ENCODE measurements around the gene ALDH3B1.
"Not testable (repeated sequence)": the region's sequence is repeated elsewhere in the genome, so short reads cannot be mapped to it uniquely, and the experiment has no call there.

Gene ALDH3B1, protein sequence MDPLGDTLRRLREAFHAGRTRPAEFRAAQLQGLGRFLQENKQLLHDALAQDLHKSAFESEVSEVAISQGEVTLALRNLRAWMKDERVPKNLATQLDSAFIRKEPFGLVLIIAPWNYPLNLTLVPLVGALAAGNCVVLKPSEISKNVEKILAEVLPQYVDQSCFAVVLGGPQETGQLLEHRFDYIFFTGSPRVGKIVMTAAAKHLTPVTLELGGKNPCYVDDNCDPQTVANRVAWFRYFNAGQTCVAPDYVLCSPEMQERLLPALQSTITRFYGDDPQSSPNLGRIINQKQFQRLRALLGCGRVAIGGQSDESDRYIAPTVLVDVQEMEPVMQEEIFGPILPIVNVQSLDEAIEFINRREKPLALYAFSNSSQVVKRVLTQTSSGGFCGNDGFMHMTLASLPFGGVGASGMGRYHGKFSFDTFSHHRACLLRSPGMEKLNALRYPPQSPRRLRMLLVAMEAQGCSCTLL

GRCh38 chr11:68010090-68011041, at the start of gene ALDH3B1:
TSS of gene ALDH3B1 (plus strand) at chr11:68010327. CDS start at chr11:68015298, 4,971 bp downstream.
- DNase-seq, result no peak

- DNase-seq, result not testable (repeated sequence)
These were observed 46.9 kb upstream of the ALDH3B1 start for GRCh38 chr11:67963217-67963616.

DNA sequence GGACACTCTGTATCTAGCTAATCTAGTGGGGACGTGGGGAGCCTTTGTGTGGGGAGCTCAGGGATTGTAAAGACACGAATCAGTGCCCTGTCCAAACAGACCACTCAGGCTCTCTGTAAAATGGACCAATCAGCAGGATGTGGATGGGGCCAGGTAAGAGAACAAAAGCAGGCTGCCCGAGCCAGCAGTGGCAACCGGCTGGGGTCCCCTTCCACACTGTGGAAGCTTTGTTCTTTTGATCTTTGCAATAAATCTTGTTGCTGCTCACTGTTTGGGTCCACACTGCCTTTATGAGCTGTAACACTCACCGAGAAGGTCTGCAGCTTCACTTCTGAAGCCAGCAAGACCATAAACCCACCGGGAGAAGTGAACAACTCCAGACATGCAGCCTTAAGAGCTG, 46.2 kb upstream of the ALDH3B1 start:
- DNase-seq, result not testable (repeated sequence)

- DNase-seq, result not testable (repeated sequence)
These were observed 45.4 kb upstream of the ALDH3B1 start for GRCh38 chr11:67964746-67965145.

DNA sequence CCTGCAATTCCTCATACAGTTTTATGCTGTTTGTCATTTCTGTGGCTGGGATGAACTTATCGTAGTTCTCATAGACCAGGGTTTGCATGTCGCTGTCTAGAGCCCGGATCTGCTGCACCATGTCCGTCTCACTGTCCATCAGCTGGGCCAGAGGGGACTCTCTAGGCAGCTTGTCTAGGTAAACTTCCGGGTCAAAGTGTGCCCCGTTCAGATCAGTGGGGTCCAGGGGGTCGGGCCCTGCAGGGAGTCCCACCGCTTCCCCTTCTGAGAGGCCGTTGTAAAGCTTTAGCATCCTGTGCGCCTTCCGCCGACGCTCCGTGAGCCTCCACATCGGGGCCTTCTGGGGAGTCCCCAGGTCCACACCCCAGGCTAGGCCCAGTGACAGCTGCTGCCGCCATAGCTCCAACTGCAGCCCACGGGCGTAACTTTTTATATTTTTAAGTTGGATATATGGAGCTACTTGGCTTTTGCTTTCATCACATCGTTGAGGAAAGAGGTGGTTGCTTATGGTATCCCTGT, 44.2 kb upstream of the ALDH3B1 start:
- DNase-seq, result not testable (repeated sequence)

DNA sequence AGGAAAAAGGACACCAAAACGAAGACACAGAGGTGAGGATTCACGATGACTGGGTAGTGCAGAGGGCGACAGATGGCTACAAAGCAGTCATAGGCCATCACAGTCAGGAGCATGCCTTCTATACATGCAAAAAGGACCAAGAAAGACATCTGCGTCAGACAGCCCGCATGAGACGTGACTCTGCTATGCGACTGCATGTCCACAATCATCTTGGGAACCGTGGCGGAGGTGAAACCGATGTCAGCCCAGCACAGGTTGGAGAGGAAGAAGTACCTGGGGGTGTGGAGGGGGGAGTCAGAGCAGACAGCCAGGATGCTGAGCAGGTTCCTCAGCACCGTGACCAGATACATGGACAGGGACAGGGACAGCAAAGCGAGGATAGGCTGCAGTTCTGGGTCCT, 35.4 kb upstream of the ALDH3B1 start:
- not testable (repeated sequence) for DNase-seq

GRCh38 chr11:67978766-67979418, 31.2 kb upstream of the ALDH3B1 start:
- DNase-seq, result peak in 1 of 2 donors; percentile 25

GRCh38 chr11:67981226-67981625, 28.9 kb upstream of the ALDH3B1 start:
- not testable (repeated sequence) for DNase-seq

DNA sequence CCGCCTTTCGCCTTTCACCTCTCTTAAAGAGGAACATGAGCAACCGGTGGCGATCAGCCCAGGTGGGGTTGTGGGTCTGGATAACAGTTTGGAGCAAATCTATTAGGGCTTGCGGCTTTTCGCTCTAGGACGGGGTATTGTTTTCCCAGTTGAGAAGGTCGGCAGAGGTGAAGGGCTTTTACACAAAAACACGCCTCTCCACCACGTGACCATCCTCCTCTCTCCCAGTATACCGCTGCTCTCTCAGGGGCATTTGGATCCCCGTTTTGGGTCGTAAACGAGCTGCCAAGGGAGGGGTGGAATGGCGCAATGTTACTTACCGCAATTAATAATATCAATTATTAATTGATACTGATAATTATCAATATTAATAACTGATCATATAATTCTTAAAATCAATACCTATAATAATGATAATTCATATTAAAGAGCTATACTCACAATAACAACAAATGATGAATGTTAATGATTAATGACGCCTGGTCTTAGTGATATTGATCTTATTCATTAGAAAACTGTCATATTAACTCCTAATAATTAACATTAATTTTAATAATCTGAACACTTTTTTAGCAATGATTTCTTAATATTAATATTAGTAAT, 27.8 kb upstream of the ALDH3B1 start:
- DNase-seq, result not testable (repeated sequence)

DNA sequence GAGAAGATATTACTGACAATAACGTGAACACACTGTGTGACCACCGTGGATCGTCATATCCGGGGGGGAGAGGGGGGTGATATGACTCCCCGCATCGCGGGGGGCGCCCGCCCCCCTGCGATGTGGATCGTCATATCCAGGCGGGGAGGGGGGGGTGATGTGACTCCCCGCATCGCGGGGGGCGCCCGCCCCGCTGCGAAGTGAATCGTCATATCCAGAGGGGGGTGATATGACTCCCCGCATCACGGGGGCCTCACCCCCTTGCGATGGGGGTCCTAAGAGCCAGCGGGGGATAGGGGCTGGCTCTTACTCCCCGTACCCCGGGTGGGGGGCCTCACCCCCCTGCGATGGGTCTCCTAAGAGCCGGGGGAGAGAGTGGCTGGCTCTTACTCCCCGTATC, 26.2 kb upstream of the ALDH3B1 start:
- DNase-seq, result no peak

- DNase-seq, result not testable (repeated sequence)
These were observed 24.8 kb upstream of the ALDH3B1 start for GRCh38 chr11:67985302-67985701.

- DNase-seq, result not testable (repeated sequence)
These were observed 19.4 kb upstream of the ALDH3B1 start for GRCh38 chr11:67990546-67991346.

DNA sequence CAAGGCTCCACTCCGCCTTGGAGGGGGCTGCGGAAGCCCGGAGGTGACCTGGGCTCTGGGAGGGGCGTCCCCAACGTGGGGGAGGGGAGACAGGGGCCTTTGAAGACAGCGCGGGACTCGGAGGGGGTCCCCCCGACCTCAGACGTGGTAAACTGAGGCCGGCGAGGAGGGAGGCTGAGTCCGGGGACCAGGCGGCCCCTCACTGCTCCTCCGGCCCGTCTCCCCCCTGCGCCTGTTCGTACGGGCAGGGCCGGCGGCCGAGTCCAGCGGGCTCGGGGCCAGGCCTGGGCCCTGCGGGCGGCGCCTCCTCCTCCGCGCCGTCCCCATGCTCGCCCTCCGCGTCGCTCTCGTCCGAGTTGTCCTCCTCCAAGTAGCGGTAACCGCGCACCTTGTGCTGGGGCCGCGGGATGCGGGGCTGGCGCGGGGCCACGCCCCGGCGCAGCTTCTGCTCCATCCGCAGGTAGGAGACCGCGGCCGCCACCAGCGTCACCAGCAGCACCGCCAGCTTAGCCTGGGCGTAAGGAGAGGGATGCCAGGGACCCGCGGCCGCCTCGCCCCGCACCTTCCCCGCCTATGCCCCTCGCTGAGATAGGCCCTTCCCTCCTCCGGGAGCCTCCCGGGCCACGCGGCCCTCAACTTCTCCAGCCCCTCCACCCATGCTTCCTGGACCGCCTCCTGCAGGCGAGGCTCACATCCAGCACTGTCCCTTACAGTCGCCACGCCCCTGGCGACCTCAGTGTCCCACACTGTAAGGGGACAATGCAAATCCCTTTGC, 18.6 kb upstream of the ALDH3B1 start:
- DNase-seq, result not testable (repeated sequence)

DNA sequence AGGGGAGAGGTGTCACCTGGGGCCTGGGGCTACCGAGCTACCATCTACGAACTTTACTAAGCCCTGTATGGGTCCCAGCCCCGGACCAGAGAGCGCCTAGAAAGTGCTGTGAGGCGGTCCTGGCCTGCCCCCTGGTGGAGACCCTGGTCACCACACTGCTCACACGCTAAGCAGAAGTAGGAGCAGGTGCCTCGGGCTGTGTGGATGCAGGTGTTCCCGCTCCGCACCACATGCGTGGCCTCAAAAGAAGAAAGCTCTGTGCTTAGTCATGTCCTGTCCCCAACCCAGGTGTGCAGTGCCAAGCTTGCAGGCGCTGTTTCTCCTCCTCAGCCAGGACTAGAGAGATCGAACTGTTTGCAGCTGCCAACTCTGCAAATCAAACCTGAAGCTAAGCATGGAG, 16.3 kb upstream of the ALDH3B1 start:
- DNase-seq, result peak; percentile 37 to 41

DNA sequence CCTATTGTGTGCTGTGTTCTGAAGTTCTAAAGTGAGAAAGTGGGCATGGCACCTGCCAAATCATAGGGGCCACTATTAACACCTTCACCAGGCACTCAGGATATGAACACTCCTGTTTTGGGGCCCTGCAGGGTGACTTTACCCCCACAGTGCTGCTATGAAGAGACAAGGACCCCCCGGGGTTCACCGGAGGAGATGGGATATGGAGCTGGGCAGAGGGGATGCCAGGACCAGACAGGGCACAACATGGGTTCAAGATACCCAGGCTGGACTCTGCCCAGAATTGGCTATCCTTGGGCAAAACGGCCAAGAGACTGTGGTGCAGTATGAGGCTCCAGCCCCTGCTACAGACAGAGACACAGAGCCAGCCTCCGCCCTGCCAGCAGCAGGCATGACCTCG, 15.7 kb upstream of the ALDH3B1 start:
- not testable (repeated sequence) for DNase-seq

DNA sequence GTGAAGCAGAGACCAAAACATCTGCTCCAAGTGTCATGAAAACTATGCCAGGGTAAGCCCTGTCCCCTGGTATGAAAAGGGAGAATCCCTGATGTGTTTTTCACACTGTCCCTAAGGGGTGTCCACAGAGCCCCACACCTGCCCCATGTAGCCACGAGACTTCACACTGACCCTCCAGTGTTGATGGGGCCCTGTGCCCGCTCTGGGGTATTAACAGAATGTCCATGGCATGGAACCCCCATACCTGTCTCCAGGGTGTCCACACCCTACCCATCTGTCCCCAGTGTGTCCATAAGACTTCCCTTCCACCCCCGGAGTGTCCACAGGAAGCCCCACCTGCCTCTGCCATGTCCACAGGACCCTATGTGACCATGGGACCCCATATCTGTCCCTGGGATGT, 15.0 kb upstream of the ALDH3B1 start:
- not testable (repeated sequence) for DNase-seq

GRCh38 chr11:67995579-67995978, 14.5 kb upstream of the ALDH3B1 start:
- DNase-seq, result not testable (repeated sequence)

GRCh38 chr11:67996051-67996450, 14.1 kb upstream of the ALDH3B1 start:
- no peak for DNase-seq

- peak in 1 of 2 donors; percentile 24 for DNase-seq
These were observed 13.3 kb upstream of the ALDH3B1 start for GRCh38 chr11:67996622-67997474.
